ENCODE results near the gene POGLUT3. TPM values are rescaled to one million over a fixed set of nuclear protein-coding genes. Genes with fewer than 3 reads are reported as not detected.

The POGLUT3 gene
- total RNA-seq, 1 donor from 2014 or later: 11.9 TPM

GRCh38 chr11:108538022-108538424, 39.8 kb upstream of the POGLUT3 start:
- Histone ChIP-seq H3K4me1 (no peaks in the 10 kb centered on the region), H3K27me3 (ENCODE audit: low read depth) (no peaks in the 10 kb centered on the region), H3K4me3 (no peak overlapping the region), H3K9me3 (replicated peaks) (no peaks in the 10 kb centered on the region), H3K36me3 (no peaks in the 10 kb centered on the region), H3K27ac (replicated peaks) (no peak overlapping the region)
- no peak for TF ChIP-seq CTCF (IDR thresholded peaks at IDR 0.05; ENCODE audit: borderline replicate concordance)
- intact Hi-C loops (cut with micrococcal nuclease): no loop called here
- DNase-seq: no peak

GRCh38 chr11:108536783-108537182, 38.6 kb upstream of the POGLUT3 start:
- no peaks in the 10 kb centered on the region for H3K36me3 ChIP-seq
- no peak overlapping the region for H3K4me3 ChIP-seq
- H3K27ac ChIP-seq (replicated peaks): no peak overlapping the region
- H3K9me3 ChIP-seq (replicated peaks): no peaks in the 10 kb centered on the region
- intact Hi-C loops (cut with micrococcal nuclease): no loop called here
- no peak for TF ChIP-seq CTCF (IDR thresholded peaks at IDR 0.05; ENCODE audit: borderline replicate concordance)
- DNase-seq: no peak
- no peaks in the 10 kb centered on the region for H3K27me3 ChIP-seq (ENCODE audit: low read depth)
- H3K4me1 ChIP-seq: no peaks in the 10 kb centered on the region

GRCh38 chr11:108535384-108535955, 37.3 kb upstream of the POGLUT3 start:
- DNase-seq: no peak
- H3K27me3 ChIP-seq (ENCODE audit: low read depth): no peaks in the 10 kb centered on the region
- H3K9me3 ChIP-seq (replicated peaks): no peaks in the 10 kb centered on the region
- TF ChIP-seq CTCF (IDR thresholded peaks at IDR 0.05; ENCODE audit: borderline replicate concordance): no peak
- no peaks in the 10 kb centered on the region for H3K4me1 ChIP-seq
- H3K36me3 ChIP-seq: no peaks in the 10 kb centered on the region
- intact Hi-C loops (cut with micrococcal nuclease): no loop called here
- H3K27ac ChIP-seq (replicated peaks): no peak overlapping the region
- H3K4me3 ChIP-seq: no peak overlapping the region

GRCh38 chr11:108534274-108534882, 36.2 kb upstream of the POGLUT3 start:
- no peak for TF ChIP-seq CTCF (IDR thresholded peaks at IDR 0.05; ENCODE audit: borderline replicate concordance)
- no peaks in the 10 kb centered on the region for H3K4me1 ChIP-seq
- H3K27me3 ChIP-seq (ENCODE audit: low read depth): no peaks in the 10 kb centered on the region
- intact Hi-C loops (cut with micrococcal nuclease): no loop called here
- H3K9me3 ChIP-seq (replicated peaks): no peaks in the 10 kb centered on the region
- no peak overlapping the region for H3K4me3 ChIP-seq
- no peaks in the 10 kb centered on the region for H3K36me3 ChIP-seq
- DNase-seq: no peak
- H3K27ac ChIP-seq (replicated peaks): no peak overlapping the region

- Histone ChIP-seq H3K36me3 (no peaks in the 10 kb centered on the region), H3K27ac (replicated peaks) (no peak overlapping the region), H3K4me1 (no peaks in the 10 kb centered on the region), H3K9me3 (replicated peaks) (no peaks in the 10 kb centered on the region), H3K4me3 (no peak overlapping the region), H3K27me3 (ENCODE audit: low read depth) (no peaks in the 10 kb centered on the region)
- no peak for DNase-seq
- intact Hi-C loops (cut with micrococcal nuclease): no loop called here
- TF ChIP-seq CTCF (IDR thresholded peaks at IDR 0.05; ENCODE audit: borderline replicate concordance): no peak
Measured at GRCh38 chr11:108530426-108530825, 32.2 kb upstream of the POGLUT3 start.
